G401 (cell line): ENCODE data around the gene PRLH. TPM values are rescaled to one million over a fixed set of nuclear protein-coding genes. Genes with fewer than 3 reads are reported as not detected.

Source experiments
- DNase-seq: peaks from one replicate; pipeline ENCODE4 v3.0.0-alpha.2; 2015; ENCODE audit warnings: low spot score
- in situ Hi-C: cut with HindIII; loops from 2 replicates; pipeline ENCODE4 v1.10.0; 2016; ENCODE audit warnings: low sequenced_read_pairs, mixed read lengths
- total RNA-seq: library from RNA; depleted of rRNA; stranded (reverse); fragments of >200 nt; shearing (Covaris generic); gene quantifications from 2 replicates; pipeline ENCODE4 v1.2.3, GENCODE V29; 2014

PRLH gene
- total RNA-seq, 1 experiment from 2014 or later = not detected

- DNase-seq = no peak
- in situ Hi-C loops = no loop called here
These were observed 9.8 kb downstream of the PRLH start for GRCh38 chr2:237575869-237576862.

- DNase-seq = no peak
- in situ Hi-C loops = no loop called here
These were observed 10.6 kb downstream of the PRLH start for GRCh38 chr2:237576974-237577373.

GRCh38 chr2:237577458-237577857 lies 11.1 kb downstream of the PRLH start:
- no peak for DNase-seq
- in situ Hi-C loops = no loop called here

- in situ Hi-C loops = no loop called here
- no peak for DNase-seq
These were observed 11.8 kb downstream of the PRLH start for GRCh38 chr2:237577956-237578870.

GRCh38 chr2:237581326-237581725 lies 15.0 kb downstream of the PRLH start:
- in situ Hi-C loops = no loop called here
- no peak for DNase-seq

- peak; percentile 61 for DNase-seq
- in situ Hi-C loops = no loop called here
These were observed 15.7 kb downstream of the PRLH start for GRCh38 chr2:237581751-237582746.

- in situ Hi-C loops = no loop called here
- no peak for DNase-seq
These were observed 17.3 kb downstream of the PRLH start for GRCh38 chr2:237583385-237584295.

GRCh38 chr2:237585590-237586221 lies 19.3 kb downstream of the PRLH start:
- in situ Hi-C loops = no loop called here
- DNase-seq = no peak

- DNase-seq = no peak
- in situ Hi-C loops = no loop called here
These were observed 21.8 kb downstream of the PRLH start for GRCh38 chr2:237588044-237588696.

GRCh38 chr2:237590272-237591140 lies 24.1 kb downstream of the PRLH start, which contains the start of gene RAB17:
TSS of gene RAB17 (minus strand) at chr2:237590734. CDS start at chr2:237586154, 4,580 bp downstream.
- in situ Hi-C loops = no loop called here

GRCh38 chr2:237591141-237591881 lies 24.9 kb downstream of the PRLH start:
- DNase-seq = no peak
- in situ Hi-C loops = no loop called here

More at GRCh38 chr2:237590272-237591140, 24.1 kb downstream of the PRLH start, which contains the start of gene RAB17:
- DNase-seq = no peak

- DNase-seq = no peak
- in situ Hi-C loops = no loop called here
These were observed 26.1 kb downstream of the PRLH start for GRCh38 chr2:237592425-237592980.

- no peak for DNase-seq
- in situ Hi-C loops = no loop called here
These were observed 26.7 kb downstream of the PRLH start for GRCh38 chr2:237593036-237593435.

GRCh38 chr2:237593596-237594320 lies 27.4 kb downstream of the PRLH start:
- no peak for DNase-seq
- in situ Hi-C loops = no loop called here
